Fibroblast of skin of right quadriceps (primary cell): Measurements from ENCODE around the gene KRT84.
"Not testable (repeated sequence)": the region's sequence is repeated elsewhere in the genome, so short reads cannot be mapped to it uniquely, and the experiment has no call there.

Experiments used
- DNase-seq: peaks from one replicate; pipeline ENCODE4 v3.0.0-alpha.2; 2013

Gene KRT84

DNA sequence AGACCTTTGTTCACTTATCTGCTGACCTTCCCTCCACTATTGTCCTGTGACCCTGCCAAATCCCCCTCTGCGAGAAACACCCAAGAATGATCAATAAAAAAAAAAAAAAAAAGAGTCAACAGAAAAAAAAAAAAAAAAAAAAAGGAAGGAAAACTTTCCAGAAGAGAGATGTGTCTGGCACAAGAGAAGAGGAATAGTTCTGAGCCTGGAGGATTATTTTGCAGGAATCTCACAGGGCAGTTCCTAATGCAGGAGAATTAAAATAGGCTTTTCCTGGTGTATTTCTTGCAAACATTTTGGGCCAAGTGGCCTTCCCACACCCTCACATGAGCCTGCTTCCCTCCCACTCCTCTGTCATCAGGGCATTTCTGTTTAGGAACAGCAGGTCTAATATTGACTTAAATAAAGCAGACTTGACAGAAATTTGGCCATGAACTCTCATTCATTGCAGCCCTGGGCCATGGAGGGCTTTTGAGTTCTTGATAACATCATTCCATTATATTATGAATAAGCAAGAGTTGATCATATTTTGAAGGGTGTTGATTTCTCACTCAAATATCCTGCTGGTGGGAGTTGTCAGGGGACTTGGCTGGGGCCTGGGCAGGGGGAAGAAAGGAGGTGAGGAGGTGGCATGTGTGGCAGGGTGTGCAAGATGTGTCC lies 25.3 kb upstream of the KRT84 start:
- not testable (repeated sequence) for DNase-seq

DNA sequence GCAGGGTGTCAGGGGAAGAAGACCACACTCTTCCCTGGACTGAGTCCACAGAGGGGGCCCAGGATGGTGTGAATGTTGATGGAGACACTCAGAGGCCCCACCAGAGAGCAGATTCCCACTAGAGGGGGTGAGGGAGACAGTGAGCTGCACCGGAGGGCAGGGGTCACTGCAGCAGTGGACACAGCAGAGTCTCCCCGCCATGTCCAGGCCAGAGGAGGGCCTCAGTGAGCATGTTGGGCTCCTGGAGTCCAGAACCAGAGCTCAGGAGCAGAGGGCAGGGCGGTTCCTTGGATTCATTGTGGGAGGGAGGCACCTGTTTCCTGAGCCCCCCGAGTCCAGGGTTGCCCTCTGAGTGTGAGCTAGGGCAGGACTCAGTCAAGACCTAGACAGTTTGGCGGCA lies 22.5 kb upstream of the KRT84 start:
- no peak for DNase-seq

DNA sequence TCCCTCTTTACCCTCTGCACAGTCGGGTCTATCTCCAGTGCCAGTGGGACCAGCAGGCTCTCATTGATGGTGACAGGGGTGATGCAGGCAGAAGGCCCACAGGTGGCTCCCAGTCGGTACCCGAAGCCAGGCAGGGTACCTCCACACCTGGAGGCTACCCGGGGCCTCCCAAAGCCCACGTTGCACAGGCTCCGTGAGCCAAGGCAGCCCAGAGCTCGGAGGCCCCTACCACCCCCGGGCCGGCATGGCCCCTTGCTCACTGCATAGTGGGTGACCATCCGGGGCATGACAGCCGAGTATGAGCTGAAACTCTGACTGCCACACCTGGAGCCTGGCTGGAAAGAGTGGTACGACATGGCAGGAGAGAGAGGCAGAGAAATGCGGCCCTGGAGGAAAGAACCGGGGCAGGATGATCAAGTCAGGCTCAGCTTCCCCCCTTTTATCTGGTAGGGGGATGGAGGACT lies 20.5 kb upstream of the KRT84 start, which contains the start of gene KRT82:
Gene KRT82, minus strand, starts transcription at position 414 of the 464 bp plus-strand sequence. Its CDS starts 58 bp downstream, at position 356.
- no peak for DNase-seq

DNA sequence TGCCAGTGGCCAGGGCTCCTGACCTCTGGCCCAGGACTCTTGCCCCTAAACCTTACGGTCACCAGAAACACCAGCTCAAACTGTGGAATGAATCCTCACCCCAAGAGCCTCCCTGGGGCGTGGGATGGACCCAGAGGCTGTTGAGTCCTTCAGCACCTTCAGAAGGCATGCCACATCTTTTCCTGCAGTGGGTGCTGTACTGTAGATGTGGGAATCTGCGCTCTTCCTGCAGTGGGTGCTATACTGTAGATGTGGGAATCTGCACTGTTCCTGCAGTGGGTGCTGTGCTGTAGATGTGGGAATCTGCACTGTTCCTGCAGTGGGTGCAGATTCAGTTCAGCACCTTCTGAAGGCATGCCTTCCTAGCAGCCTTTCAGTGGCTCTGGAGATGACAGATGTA lies 19.5 kb upstream of the KRT84 start:
- no peak for DNase-seq

DNA sequence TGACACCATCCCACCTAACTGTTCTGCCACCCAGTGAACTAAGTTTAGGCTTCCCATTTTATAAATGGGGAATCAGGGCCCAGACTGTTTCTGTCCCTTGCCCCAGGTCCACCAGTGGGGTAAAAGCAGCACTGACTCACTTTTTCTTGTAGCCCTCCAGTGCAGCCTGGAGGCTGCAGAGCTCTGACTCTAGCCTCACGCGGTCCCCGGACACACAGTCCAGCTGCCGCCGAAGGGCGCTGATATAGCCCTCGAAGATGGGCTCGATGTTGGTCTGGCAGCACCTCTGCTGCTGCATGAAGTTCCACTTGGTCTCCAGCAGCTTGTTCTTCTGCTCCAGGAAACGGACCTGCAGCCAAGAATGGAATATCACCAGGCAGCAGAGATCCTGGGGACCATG lies 18.1 kb upstream of the KRT84 start:
- DNase-seq, result no peak

DNA sequence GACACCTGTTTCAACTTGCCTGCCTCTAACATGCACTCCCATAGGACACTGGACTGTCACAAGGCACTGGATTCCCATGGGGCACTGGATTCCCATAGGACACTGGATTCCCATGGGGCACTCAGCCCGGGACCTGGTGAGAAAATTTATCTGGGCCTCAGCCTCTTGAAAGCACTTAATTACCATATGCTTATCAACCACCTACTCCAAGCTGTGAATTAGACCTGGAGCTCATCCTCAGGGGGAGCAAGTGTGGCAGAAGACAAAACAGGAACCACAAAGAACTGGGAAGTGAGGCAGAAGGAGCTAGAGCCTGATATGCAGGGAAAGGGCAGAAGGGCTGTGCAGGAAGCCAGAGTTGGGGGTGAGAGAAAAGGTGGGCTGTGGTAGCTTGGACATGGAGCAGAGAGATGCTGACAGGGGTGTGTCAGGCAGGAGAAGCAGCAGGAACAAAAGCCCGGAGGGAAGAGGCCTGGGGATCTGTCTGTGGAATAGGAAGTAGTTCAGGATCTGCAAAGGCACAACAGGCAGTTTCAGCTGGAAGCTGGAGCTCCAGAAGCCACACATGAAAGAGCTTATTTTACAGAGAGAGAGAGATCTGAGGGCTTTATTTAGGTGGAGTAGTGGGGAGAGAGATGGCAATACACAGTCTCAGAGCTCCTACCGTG lies 17.6 kb upstream of the KRT84 start:
- DNase-seq, result no peak

DNA sequence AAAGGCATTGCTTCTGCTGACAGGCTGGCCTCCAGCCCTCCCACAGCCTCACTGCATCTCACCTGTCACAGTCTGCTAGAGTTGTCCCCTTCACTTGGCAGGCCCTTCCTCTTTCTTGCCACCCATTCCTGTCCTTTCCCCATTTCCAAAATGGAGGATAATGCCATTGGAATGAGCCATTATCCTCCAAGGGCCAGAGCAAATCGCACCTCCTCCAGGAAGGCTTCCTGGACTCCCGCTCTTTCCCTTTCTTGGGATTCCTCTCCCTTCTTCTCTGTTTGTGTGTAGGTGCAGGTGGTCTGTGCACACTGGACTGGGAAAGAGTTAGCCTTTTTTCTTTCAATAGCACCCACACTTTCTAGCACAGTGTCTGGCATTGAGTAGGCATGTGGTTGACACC lies 16.9 kb upstream of the KRT84 start:
- no peak for DNase-seq

DNA sequence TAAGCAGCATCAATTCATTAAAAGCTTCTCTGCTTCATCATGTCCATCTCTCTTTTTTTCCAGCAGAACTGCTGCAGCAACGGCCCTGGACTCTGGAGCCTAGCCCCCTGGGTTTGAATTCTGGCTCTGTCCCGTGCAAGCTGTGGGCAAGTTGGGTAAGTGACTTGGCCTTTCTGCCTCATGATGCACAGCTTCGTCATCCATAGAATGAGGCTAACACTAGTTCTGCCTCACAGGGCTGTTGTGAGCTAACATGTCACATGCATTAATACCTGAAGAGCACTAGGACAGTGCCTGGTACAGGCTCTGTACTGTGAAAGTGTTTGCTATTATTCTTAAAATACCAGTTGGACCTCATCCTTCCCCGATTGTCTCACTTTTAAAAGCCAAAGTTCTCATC lies 16.5 kb upstream of the KRT84 start:
- no peak for DNase-seq

DNA sequence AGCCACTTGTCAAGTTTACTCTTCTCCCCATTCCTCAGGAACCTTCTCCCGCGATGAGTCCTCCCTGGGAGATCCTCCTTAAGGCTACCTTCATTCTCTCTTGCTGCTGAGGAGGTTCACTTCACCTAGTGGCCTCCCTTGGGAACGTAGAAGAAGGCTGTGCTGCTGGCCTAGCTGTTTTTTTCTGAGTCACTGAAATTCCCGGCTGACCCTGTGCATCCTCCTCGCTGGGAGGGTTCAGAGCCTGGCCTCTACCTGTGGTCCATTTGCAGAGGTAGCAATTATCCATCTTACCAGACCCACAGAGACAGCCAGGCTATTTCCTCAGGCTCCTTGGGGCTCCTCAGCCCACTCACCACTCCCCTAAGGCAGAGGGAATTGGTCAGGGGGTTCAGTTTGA lies 16.1 kb upstream of the KRT84 start:
- no peak for DNase-seq

DNA sequence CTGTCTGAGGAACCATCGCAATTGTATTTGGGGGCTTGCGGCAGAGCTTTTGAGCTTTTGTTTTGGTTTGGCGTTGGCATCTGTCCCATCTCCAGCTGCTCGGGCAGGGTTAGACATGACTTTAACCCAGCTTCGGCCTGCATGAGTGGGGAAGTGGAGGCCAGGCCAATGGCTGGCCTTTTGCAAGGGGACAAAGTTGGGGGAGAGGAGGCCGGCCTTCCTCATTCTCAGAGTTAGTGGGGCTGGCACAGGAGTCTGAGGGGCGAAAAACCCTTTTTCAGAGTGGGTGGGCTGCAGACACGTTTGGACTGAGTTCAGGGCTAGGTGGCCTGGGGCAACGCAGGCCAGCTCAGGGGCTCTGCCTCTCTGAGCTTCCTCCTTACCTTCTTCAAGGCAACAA lies 15.5 kb upstream of the KRT84 start:
- DNase-seq, result no peak

DNA sequence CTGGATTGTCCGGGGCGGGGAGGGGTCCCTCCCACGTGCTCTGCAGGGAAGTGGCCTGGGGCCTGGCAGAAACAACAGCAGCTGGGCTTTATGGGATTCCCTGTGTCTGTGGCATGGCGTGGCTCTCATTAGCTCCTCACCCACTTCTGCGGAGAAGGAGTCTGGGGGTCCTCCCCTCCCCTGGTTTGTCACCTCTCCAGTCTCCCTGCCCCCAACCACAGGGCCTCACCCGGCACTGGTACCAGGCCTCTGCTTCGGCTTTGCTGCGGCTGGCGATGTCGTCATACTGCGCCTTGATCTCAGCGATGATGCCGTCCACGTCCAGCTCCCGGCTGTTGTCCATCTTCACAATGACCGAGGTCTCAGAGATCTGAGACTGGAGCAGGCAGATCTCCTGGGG lies 14.3 kb upstream of the KRT84 start:
- DNase-seq, result no peak

DNA sequence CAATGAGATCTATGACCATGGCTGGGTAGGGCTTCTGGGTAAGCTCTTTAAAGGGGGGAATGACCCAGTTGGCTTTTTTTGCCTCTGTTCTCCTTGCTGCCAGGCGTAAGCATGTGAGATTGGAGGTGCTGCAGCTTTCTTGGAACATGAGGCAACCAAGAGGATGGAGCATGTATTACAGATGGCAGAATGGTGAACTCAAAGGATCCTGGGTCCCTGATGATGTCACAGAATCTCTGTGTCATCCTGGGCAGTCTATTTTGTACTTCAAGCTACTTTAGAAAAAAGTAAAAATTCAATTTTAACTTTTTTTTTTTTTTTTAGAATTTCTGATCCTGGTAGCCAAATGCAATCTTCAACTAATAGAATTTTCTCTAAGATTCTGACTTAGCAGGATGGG lies 12.7 kb upstream of the KRT84 start:
- no peak for DNase-seq

DNA sequence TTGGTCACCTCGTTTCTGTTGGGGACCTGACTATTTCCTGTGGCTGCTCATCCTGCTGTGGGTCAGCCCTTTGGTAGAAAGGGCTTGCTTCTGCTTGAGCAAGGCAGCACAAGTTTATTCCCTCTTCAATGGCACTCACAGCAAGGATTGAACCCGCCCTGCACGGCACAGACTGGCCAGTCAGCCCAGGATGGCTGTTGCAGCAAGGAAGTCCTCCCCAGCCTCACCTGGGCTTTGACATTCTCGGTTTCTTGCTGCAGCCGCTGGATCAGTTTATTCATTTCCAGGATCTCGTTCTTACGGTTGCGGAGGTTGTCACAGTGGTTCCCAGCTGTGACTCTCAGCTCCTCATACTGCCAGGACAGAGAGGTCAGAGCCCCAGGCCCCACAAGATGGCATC lies 11.2 kb upstream of the KRT84 start:
- DNase-seq, result no peak

DNA sequence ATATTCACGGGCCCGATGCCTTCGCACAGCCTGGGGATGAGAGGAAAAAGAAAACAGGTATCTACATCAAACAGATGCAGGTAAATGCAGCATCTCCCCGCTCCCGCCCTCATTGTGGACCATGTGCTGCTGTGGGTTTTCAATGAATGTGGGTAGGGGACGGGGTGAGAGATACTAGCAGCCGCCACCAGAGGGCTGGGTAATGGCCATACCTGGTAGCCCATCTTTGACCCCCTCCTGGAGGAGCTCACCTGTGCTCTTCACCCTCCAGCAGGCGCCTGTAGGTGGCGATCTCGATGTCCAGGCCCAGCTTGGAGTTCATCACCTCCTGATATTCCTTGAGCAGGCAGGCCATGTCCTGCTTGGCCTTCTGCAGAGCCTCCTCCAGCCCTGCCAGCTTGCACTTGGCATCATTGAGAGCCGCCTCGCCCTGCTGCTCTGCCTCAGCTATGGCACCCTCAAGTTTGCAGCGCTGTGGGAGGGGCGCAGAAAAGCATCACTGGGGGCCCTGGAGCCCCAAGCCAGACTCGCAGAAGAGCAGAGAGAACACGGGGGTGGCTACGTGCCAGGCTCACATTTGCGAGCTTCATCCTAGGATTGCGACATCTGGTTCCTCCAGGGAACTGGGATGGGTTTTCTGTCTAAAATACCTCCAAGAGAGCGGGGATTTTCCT lies 10.4 kb upstream of the KRT84 start:
- DNase-seq, result peak; percentile 34

DNA sequence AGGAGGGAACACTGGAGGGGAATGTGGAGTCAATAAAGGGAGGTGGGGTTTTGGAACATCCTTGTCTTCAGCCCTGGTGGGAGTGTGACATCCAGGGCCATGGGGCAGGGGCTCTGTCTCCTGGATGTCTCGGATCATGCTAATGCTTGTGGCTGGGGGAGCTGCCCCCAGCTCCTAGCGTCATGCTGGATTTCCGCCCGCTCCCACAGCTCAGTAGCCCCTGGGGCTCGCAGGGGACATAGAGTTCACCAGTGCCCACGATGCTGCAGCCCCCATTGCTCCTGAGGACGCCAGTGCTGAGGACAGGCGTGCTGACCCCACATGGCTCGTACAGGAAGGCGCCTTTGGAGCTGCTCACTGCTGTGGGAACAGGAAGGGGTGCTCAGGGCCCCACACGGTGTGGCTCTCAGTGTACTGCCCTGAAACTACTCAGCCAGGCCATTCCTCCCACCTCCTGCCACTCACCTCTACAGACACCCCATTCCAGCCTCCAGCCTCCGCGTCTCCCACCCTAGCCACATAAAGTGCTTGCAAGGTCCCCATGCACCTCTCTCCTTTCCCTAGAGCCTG lies 9.5 kb upstream of the KRT84 start:
- no peak for DNase-seq

DNA sequence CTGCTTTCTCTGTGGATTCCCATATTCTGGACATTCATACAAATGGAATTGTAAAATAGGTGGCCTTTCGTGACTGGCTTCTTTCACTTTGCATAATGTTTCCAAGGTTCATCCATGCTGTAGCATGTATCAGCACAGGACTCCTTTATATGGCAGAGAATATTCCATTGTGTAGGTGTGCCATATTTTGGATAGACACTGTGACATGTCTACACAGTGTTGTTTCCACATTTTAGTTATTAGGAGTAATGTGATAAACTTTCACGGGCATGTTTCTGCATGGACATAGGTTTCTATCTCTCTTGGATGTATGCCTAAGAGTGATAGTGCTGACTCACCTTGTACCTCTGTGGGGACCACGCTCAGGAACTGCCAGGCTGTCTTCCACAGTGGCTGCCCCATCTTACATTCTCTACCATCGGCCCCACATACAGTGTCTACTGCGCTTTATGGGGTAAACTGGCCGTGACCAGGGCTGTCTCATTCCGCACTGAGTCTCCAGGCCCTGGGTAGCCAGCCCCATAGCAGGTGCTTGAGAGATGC lies 7.1 kb upstream of the KRT84 start:
- DNase-seq, result no peak

DNA sequence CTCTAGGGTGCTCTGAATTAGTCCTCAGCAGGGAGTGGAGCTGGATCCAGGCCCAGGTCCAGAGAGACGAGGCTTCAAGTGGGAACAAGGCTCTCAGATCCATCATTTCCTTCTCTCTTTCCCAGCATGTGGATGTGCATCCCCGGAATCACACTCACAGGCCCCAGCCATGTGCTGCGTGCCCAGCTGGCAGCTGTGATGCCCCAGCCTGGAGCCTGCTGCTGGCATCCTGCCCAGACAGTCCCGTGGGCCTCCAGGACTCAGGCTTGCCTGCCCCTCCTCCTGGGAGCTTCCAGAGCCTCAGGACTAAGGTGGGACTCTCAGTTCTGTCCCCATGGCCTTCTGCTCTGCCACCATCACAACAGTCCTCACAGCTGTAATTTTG lies 6.2 kb upstream of the KRT84 start:
- DNase-seq, result no peak

DNA sequence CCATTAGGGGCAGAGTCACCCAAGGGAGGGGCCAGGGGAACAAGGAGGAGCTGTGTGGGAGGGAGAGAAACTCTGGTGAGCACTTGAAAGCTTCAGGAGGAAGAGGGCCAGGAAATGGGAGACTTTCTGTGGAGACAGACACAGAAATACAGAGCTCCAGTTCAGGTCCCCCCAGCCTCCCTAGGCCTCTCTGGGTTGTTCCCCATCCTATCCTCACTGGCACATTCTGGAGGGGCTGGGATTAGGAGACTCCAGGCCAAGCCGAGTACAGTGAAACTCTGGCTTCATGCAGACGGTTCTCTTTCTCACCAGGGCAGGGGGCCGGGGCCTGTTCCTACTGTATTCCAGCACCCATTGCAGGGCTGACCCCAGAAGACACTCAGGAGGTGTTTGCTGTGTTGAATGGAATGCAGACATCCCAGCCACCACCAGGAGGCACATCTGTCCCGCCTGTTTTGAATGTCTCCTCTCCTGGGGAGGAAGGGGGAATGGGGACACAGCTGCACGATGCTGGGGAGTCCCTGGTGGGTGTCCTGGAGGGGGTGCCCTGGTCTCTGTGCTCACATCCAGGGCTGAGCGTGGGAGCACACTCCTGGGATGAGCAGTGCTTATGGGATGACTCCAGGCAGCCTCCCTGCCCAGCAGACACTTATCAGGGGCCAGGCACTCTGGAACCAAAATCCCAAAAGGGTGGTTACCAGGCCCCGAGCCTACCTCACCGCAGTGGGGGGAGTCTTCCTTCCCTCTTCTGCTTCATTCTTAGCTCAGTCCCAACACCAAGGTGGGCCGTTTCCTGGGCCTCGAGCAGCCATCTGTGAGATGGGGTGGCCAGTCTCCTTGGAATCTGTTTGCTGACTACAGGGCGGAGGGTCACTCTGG lies 5.5 kb upstream of the KRT84 start:
- peak; percentile 19 for DNase-seq

DNA sequence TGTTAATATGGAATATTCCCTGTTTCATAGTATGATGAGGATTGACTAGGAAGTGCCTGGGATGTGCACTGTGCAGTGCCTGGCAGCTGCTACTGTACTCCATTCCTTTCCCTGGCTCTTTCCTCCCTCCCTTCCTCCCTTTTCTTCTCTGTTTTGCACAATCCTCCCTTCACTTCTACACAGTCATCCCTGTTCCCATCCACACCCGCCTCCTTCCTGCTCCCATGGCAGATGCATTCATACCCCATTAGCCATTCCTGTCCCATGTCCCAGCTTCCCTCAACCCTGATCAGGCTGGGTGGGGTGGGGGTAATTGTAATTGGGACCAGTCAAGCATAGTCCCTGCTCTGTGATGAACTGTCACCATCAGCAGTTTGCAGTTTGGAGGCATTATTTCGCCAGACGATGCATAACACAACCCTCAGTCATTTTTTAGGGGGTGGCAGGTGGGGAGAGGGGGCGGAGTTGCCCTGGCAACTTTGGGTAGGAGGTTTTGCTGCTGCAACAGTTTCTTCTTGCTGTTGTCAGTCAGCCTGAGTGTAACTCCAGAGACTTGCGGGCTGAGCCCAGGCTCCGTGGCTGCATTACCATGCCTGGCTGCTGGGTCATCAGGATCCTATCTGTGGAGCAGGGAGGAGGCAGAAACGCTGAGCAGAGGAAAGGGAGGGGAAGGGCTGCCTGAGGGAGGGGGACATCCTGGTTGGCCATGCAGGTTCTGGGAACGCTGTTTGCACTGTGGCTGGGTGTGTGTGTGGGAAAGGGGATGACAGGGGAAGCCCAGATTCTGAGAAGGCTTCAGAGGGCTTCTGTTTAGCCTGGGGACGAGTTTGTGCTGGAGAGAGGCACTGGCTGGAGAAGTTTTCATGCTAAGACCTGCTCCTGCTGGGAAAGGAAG lies 4.1 kb upstream of the KRT84 start:
- peak; percentile 12 for DNase-seq

DNA sequence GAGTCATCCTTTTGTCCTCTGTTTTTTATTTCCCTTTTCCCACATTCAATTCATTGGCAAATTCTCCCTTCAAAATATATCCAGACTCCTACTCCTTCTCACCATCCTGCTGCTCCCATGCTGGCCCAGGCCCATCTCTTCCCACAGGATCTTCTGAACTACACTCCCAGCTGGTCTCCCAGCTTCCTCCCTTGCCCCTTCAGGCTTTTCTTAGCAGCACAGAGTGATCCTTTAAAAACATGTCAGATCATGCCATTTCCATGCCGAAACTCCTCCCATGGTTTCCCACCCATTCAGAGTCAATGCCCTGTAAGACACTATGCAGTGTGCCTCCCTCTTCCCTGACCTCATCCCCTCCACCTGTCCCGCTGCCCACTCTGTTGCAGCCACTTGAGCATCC lies 2.4 kb upstream of the KRT84 start:
- no peak for DNase-seq

DNA sequence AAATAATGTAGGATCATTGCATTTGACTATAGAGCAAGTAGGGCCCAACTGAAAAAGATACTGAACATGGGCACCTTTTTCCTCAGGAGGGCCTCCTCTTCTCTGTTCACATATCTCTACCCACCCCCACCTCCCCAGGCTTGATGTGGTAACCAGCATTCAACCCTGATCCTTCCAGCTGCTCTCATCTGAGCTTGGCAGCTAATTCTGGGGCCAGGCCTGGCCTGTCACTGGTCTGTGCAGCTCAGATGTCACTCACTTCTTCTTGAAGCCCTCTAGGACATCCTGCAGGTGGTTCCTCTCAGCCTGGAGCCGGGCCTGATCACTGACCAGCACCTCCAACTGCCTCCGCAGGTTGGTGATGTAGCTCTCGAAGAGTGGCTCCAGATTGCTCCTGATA lies 2.1 kb downstream of the KRT84 start:
- DNase-seq, result no peak

DNA sequence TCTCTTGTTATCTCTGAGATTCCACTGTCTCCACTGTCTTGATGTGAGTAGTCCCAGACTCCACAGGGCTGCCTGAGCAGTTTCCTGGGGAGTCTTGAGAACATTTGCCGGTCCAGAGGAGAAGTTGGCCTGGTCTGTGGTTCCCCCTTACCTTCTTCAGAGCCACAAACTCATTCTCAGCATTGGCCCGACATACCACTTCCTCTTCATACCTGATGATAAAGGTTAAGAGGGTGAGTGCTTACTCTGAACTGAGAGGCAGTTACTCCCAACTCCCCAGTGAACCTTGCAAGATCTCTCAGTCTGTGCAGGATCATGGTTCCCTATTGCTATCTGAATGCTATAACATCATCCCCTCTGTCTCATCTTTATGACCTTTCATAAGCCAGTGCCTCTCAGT lies 2.6 kb downstream of the KRT84 start:
- no peak for DNase-seq
